ENCODE measurements around the gene DIS3L2.

The DIS3L2 gene

DNA sequence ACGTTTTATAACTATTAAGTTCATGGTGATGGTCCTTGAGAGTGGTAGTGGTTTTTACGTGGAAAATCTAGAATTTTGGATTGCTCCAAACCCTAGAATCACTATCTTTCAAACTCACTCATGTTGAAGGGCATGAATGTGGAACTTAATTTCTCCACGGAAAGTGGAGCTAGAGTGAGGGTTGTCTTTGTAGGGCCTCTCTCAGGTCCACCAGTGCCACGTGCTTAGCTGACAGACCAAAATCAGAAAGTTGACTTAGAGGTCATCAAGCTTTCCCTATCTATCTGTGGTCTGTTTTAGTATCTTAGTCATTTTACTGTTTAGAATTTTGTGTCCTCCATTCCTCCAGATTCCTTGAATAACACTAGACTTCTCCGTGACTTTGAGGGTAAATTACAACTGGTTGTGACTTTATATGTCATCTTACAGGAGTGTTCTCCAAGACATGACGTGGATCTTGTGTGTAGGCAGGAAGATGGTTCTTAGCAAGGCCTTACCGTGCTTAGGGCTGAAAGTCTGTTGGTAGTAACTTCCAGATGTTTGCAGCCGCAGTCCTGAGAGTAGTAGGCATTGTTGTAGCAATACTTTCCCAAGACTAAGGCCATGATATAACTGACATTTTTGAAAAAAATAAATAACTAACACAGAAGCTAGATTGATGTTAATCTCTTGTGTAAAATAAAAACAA lies 26.8 kb downstream of the DIS3L2 start:
- TF ChIP-seq CTCF (IDR thresholded peaks at IDR 0.05): no peak
- Histone ChIP-seq H3K36me3 (ENCODE audit: control insufficient read depth, insufficient read depth, low read length) (no peaks in the 10 kb centered on the region), H2AFZ (no peak overlapping the region), H3K27me3 (ENCODE audit: control insufficient read depth, insufficient read depth, low read length) (no peaks in the 10 kb centered on the region), H3K4me1 (peaks cover 15% of the 10 kb centered on the region), H3K27ac (no peak overlapping the region), H3K4me3 (ENCODE audit: low read depth, low read length) (no peak overlapping the region), H3K4me2 (ENCODE audit: low read length) (no peak overlapping the region), H3K79me2 (peaks cover 36% of the 10 kb centered on the region), H3K9me3 (ENCODE audit: control insufficient read depth, low read length) (no peaks in the 10 kb centered on the region), H3K9ac (no peak overlapping the region)

DNA sequence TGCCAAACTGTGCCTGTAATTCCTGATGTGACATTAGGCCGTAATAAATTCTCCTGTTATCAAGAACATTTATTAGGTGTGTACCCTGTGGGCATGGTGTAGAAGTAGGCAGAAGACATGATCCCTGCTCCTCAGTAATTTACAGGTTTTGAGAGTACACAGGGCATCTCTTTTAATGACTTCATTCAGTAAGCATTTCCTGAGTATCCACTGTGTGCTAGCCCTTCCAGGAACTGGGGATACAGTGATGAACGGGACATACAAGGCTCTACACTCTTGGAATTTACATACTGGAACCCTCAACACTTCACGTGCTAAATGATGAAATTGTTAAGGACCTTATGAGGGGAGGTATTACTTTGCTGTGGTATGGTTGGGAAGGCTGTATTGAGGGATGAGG lies 30.2 kb downstream of the DIS3L2 start:
- Histone ChIP-seq H3K9me3 (ENCODE audit: control insufficient read depth, low read length) (no peaks in the 10 kb centered on the region), H2AFZ (no peak overlapping the region), H3K79me2 (peaks cover 16% of the 10 kb centered on the region), H3K4me3 (ENCODE audit: low read depth, low read length) (no peak overlapping the region), H3K36me3 (ENCODE audit: control insufficient read depth, insufficient read depth, low read length) (no peaks in the 10 kb centered on the region), H3K27ac (no peak overlapping the region), H3K4me2 (ENCODE audit: low read length) (no peak overlapping the region), H3K9ac (no peak overlapping the region), H3K4me1 (peaks cover 12% of the 10 kb centered on the region), H3K27me3 (ENCODE audit: control insufficient read depth, insufficient read depth, low read length) (no peaks in the 10 kb centered on the region)
- TF ChIP-seq CTCF (IDR thresholded peaks at IDR 0.05): no peak

GRCh38 chr2:231992888-231993287 lies 31.4 kb downstream of the DIS3L2 start:
- H3K79me2 ChIP-seq: peaks cover 15% of the 10 kb centered on the region
- H3K4me3 ChIP-seq (ENCODE audit: low read depth, low read length): no peak overlapping the region
- no peak overlapping the region for H3K27ac ChIP-seq
- no peak overlapping the region for H3K9ac ChIP-seq
- H3K27me3 ChIP-seq (ENCODE audit: control insufficient read depth, insufficient read depth, low read length): no peaks in the 10 kb centered on the region
- no peak overlapping the region for H3K4me2 ChIP-seq (ENCODE audit: low read length)
- H3K9me3 ChIP-seq (ENCODE audit: control insufficient read depth, low read length): no peaks in the 10 kb centered on the region
- H2AFZ ChIP-seq: no peak overlapping the region
- H3K4me1 ChIP-seq: peaks cover 6% of the 10 kb centered on the region
- no peak for TF ChIP-seq CTCF (IDR thresholded peaks at IDR 0.05)
- H3K36me3 ChIP-seq (ENCODE audit: control insufficient read depth, insufficient read depth, low read length): no peaks in the 10 kb centered on the region

GRCh38 chr2:231996797-231997540 lies 35.5 kb downstream of the DIS3L2 start:
- TF ChIP-seq CTCF (IDR thresholded peaks at IDR 0.05): no peak

More at GRCh38 chr2:231996797-231997540, 35.5 kb downstream of the DIS3L2 start:
- no peak overlapping the region for H3K27ac ChIP-seq
- no peak overlapping the region for H2AFZ ChIP-seq
- no peaks in the 10 kb centered on the region for H3K4me1 ChIP-seq
- H3K36me3 ChIP-seq (ENCODE audit: control insufficient read depth, insufficient read depth, low read length): no peaks in the 10 kb centered on the region
- no peak overlapping the region for H3K4me3 ChIP-seq (ENCODE audit: low read depth, low read length)
- H3K79me2 ChIP-seq: peaks cover 11% of the 10 kb centered on the region
- no peak overlapping the region for H3K4me2 ChIP-seq (ENCODE audit: low read length)
- H3K27me3 ChIP-seq (ENCODE audit: control insufficient read depth, insufficient read depth, low read length): no peaks in the 10 kb centered on the region
- no peaks in the 10 kb centered on the region for H3K9me3 ChIP-seq (ENCODE audit: control insufficient read depth, low read length)
- H3K9ac ChIP-seq: no peak overlapping the region

All from parathyroid adenoma (tissue), 2 donors.